ENCODE measurements around the gene NLGN4Y. TPM values are rescaled to one million over a fixed set of nuclear protein-coding genes. Genes with fewer than 3 reads are reported as not detected.

NLGN4Y gene
- total RNA-seq, 4 donors from 2014 or later: not detected

GRCh38 chrY:14802125-14802524, 277.8 kb downstream of the NLGN4Y start:
- Histone ChIP-seq H3K4me1 (no peaks in the 10 kb centered on the region), H3K27ac (no peak overlapping the region), H3K36me3 (no peaks in the 10 kb centered on the region), H3K9me3 (no peaks in the 10 kb centered on the region), H3K27me3 (no peaks in the 10 kb centered on the region), H3K4me3 (no peak overlapping the region)
- TF ChIP-seq CTCF (IDR thresholded peaks at IDR 0.05) (no peak), POLR2A (IDR thresholded peaks at IDR 0.05) (no peak)
- no peak for DNase-seq
- intact Hi-C loops (cut with DNase I; ENCODE audit: low total_unique reads): no loop called here

- no peak for TF ChIP-seq POLR2A (IDR thresholded peaks at IDR 0.05)
- TF ChIP-seq CTCF (IDR thresholded peaks at IDR 0.05): no peak
- Histone ChIP-seq H3K4me1 (no peaks in the 10 kb centered on the region), H3K36me3 (no peaks in the 10 kb centered on the region), H3K27me3 (no peaks in the 10 kb centered on the region), H3K9me3 (no peaks in the 10 kb centered on the region), H3K27ac (no peak overlapping the region), H3K4me3 (no peak overlapping the region)
- no peak for DNase-seq
- intact Hi-C loops (cut with DNase I; ENCODE audit: low total_unique reads): no loop called here
Measured at GRCh38 chrY:14804041-14804440, 279.7 kb downstream of the NLGN4Y start.

GRCh38 chrY:14818452-14818851, 294.1 kb downstream of the NLGN4Y start:
- TF ChIP-seq CTCF (IDR thresholded peaks at IDR 0.05): no peak
- no peak for TF ChIP-seq POLR2A (IDR thresholded peaks at IDR 0.05)
- intact Hi-C loops (cut with DNase I; ENCODE audit: low total_unique reads): no loop called here
- Histone ChIP-seq H3K4me1 (no peaks in the 10 kb centered on the region), H3K27me3 (no peaks in the 10 kb centered on the region), H3K9me3 (no peaks in the 10 kb centered on the region), H3K27ac (no peak overlapping the region), H3K4me3 (no peak overlapping the region), H3K36me3 (no peaks in the 10 kb centered on the region)
- no peak for DNase-seq

GRCh38 chrY:14822201-14822600, 297.9 kb downstream of the NLGN4Y start:
- Histone ChIP-seq H3K27me3 (no peaks in the 10 kb centered on the region), H3K27ac (no peak overlapping the region), H3K4me3 (no peak overlapping the region), H3K4me1 (no peaks in the 10 kb centered on the region), H3K36me3 (no peaks in the 10 kb centered on the region), H3K9me3 (no peaks in the 10 kb centered on the region)
- DNase-seq: no peak
- TF ChIP-seq CTCF (IDR thresholded peaks at IDR 0.05): no peak
- TF ChIP-seq POLR2A (IDR thresholded peaks at IDR 0.05): no peak
- intact Hi-C loops (cut with DNase I; ENCODE audit: low total_unique reads): no loop called here

GRCh38 chrY:14822906-14823305, 298.6 kb downstream of the NLGN4Y start:
- no peak for DNase-seq
- Histone ChIP-seq H3K4me1 (no peaks in the 10 kb centered on the region), H3K9me3 (no peaks in the 10 kb centered on the region), H3K27ac (no peak overlapping the region), H3K27me3 (no peaks in the 10 kb centered on the region), H3K4me3 (no peak overlapping the region), H3K36me3 (no peaks in the 10 kb centered on the region)
- TF ChIP-seq CTCF (IDR thresholded peaks at IDR 0.05): no peak
- no peak for TF ChIP-seq POLR2A (IDR thresholded peaks at IDR 0.05)
- intact Hi-C loops (cut with DNase I; ENCODE audit: low total_unique reads): no loop called here
